ENCODE results near the gene HEXB.

The HEXB gene

GRCh38 chr5:74766849-74767578, 82.0 kb downstream of the HEXB start, which contains the start of the genes GFM2 and NSA2:
TSS of gene GFM2 (minus strand) at chr5:74767117. CDS start at chr5:74763742, 3,375 bp downstream.
TSS of gene NSA2 (plus strand) at chr5:74767249. CDS start at chr5:74767361, 112 bp downstream.
- Histone ChIP-seq H3K79me2 (ENCODE audit: low read length) (peaks cover 55% of the 10 kb centered on the region), H2AFZ (ENCODE audit: low read length) (peak within 1 kb of the TSS; percentile 98), H3K9me2 (replicated peaks; ENCODE audit: insufficient read depth, low read length) (no peaks in the 10 kb centered on the region), H3K27ac (ENCODE audit: low read length) (peak within 1 kb of the TSS; percentile 50; the same call in 1 of the 2 replicates), H3K27me3 (replicated peaks; ENCODE audit: insufficient read depth, low read length) (no peaks in the 10 kb centered on the region), H3K4me3 (ENCODE audit: low read length) (peak within 1 kb of the TSS; percentile 81), H3K4me2 (ENCODE audit: low read depth, low read length) (peak within 1 kb of the TSS; percentile 82), H3K36me3 (replicated peaks; ENCODE audit: insufficient read depth, low read length) (no peaks in the 10 kb centered on the region; the same call in 1 of the 2 replicates), H4K20me1 (ENCODE audit: insufficient read depth, low read length) (no peaks in the 10 kb centered on the region), H3K9me3 (replicated peaks; ENCODE audit: insufficient read depth, low read length) (no peaks in the 10 kb centered on the region), H3F3A (ENCODE audit: insufficient read depth, low read length) (peaks cover under 1% of the 10 kb centered on the region; the same call in 1 of the 2 replicates), H3K9ac (ENCODE audit: low read length) (peak within 1 kb of the TSS; percentile 63), H3K4me1 (ENCODE audit: low read length) (peaks cover 12% of the 10 kb centered on the region)
- TF ChIP-seq EZH2 (optimal IDR thresholded peaks at IDR 0.05; ENCODE audit: low read depth, low read length), result no peak
- TF ChIP-seq EZH2phosphoT487 (IDR thresholded peaks at IDR 0.05; ENCODE audit: low read length), result no peak
- no peak for TF ChIP-seq CTCF (IDR thresholded peaks at IDR 0.05; ENCODE audit: low read length)
- DNase-seq, result peak; percentile 93

GRCh38 chr5:74767579-74767913, 82.5 kb downstream of the HEXB start:
- Histone ChIP-seq H3K27me3 (replicated peaks; ENCODE audit: insufficient read depth, low read length) (no peaks in the 10 kb centered on the region), H3K4me3 (ENCODE audit: low read length) (peak overlapping the region; percentile 81), H3K4me1 (ENCODE audit: low read length) (peaks cover 7% of the 10 kb centered on the region; the same call in 1 of the 2 replicates), H3K9ac (ENCODE audit: low read length) (peak overlapping the region; percentile 63), H3K36me3 (replicated peaks; ENCODE audit: insufficient read depth, low read length) (peaks cover 2% of the 10 kb centered on the region; the same call in 1 of the 2 replicates), H3K4me2 (ENCODE audit: low read depth, low read length) (peak overlapping the region; percentile 82), H3K79me2 (ENCODE audit: low read length) (peaks cover 55% of the 10 kb centered on the region), H3K9me2 (replicated peaks; ENCODE audit: insufficient read depth, low read length) (no peaks in the 10 kb centered on the region), H3K9me3 (replicated peaks; ENCODE audit: insufficient read depth, low read length) (no peaks in the 10 kb centered on the region), H3F3A (ENCODE audit: insufficient read depth, low read length) (no peaks in the 10 kb centered on the region; the same call in 1 of the 2 replicates), H4K20me1 (ENCODE audit: insufficient read depth, low read length) (no peaks in the 10 kb centered on the region), H2AFZ (ENCODE audit: low read length) (peak overlapping the region; percentile 98), H3K27ac (ENCODE audit: low read length) (peak overlapping the region; percentile 50; the same call in 1 of the 2 replicates)
- TF ChIP-seq CTCF (IDR thresholded peaks at IDR 0.05; ENCODE audit: low read length), result no peak
- TF ChIP-seq EZH2phosphoT487 (IDR thresholded peaks at IDR 0.05; ENCODE audit: low read length), result no peak
- TF ChIP-seq EZH2 (optimal IDR thresholded peaks at IDR 0.05; ENCODE audit: low read depth, low read length), result no peak
- peak; percentile 20 for DNase-seq
